Measurements from ENCODE around the gene CDK14. TPM values are rescaled to one million over a fixed set of nuclear protein-coding genes. Genes with fewer than 3 reads are reported as not detected.

CDK14 gene
- polyA plus RNA-seq, 1 donor, result 38.6 TPM

- no peak for DNase-seq
Observed at GRCh38 chr7:90951986-90952954, 356.1 kb downstream of the CDK14 start.

DNA sequence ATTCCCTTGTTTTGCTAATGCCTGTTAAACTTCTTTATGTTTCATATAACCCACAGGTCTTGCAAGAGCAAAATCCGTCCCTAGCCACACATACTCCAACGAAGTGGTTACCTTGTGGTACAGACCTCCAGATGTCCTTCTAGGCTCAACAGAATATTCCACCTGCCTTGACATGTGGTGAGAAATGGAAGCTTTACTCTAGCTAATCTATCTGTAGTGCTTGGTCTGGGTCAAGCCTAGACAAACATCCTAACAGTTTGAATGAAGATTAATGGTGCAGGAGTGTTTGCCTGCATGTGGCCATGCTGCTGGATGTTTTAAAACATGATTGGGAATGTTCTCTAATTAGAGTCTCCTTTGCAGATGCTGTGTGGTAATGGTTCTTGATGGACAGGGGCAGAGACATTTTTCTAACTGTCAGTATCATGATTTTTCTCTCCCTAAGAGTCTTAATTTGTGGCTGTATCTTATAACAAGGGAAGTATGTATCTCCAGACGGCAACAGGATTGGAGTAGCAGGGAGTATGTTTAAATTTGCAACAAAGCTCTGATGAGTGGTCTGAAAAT is 359.6 kb downstream of the CDK14 start:
- DNase-seq, result no peak

DNA sequence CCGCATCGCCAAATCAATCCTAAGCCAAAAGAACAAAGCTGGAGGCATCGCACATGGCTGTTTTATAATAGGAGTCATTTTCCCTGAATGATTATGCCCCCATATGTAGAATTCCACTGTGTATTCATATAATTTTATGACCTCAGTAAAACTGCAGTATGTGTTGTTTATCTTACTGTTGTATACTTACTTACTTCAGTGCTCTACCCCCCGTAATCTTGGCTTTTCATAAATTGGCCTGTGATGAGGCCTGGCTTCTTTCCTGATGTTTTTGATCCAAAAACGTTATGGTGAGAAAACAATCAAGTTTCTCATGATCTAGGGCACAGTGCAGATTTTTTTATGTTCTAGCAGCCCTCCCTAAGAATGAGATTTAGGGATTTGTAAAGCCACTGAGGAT is 361.8 kb downstream of the CDK14 start:
- DNase-seq, result no peak

DNA sequence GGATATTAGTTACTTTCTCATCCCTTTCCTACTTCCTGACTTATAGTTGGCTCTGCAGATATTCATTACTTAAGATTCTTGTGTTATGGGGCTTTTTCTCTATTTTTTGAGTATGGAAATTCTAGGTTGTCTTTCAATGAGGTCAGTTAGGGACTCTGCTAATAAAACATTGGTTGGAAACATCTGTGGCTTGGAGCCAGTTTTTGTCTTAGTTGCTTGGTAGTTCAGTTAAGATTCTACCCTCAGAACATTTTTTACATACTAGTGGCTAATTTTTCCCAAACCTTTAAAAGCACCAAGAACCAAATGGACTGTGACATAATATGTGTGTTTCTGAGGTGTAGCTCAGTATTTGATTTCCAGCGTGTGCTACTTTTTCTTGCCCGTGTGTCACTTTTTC is 362.5 kb downstream of the CDK14 start:
- DNase-seq, result no peak

DNA sequence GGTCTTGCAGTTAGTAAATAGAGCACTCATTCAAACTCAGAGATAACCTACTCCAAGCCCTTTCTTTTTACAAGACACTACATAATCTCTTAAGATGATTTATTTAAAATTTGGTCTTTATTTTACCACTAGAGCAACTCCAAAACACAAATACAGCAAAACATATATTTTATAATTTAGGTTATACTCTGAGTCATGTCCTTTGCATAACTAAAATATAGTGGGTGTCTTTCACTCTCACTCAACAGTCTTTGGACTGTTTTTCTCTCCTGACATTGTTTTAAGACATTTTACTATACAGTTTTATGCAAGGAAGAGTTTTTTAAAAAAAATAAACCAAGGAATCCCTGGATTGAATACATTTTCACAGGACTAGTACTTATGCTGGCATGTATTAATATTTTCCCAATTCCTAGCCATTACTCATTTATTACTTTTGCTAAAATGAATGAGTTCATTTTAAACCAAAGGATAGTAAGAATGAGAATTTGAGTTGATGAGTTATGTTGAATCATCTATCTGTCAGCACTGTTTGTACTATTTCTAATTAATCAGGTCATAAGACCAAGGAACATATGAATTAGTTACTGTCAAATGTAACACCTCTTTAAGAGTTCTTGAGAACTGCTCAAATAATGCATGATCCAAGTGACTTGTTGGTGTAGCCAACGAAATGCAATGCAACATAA is 365.1 kb downstream of the CDK14 start:
- no peak for DNase-seq

- DNase-seq, result no peak
Observed at GRCh38 chr7:90965211-90965610, 369.1 kb downstream of the CDK14 start.

DNA sequence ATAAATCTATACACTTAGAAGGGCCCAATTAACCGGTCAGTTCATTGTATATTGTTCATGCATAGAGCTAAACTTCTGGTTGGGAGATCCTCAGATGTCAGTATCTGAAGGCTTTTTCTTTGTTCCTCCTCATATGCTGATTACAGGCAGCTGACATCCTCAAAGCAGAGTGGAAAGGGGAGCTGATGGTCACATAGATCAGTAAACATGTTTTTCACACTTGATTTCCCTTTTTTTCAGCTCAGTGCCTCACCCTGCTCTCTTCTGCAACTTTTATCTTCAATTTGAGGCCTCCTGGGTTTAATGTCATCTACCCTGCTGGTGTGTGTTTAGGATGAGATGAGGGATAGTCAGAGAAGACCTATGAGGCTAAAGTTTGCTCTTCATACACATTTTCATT is 370.2 kb downstream of the CDK14 start:
- no peak for DNase-seq

DNA sequence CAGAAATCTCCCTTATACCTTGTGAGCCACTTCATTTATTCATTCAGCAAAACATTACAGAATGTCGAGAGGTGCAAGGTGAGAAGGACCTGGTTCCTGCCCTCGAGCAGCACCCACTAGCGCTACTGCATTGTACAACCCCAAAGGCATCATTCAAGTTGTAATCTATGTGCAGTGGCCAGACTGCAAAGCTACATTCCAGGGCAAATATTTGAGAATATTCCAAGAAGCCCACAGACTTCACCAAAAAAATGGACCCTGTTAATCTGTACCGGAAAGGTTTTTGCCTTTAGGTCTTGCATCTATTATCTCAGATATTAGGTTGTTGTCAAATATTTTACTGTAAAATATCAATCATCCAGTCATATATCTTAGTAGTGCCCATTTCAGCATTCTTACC is 372.8 kb downstream of the CDK14 start:
- no peak for DNase-seq

GRCh38 chr7:90972906-90973550 is 376.9 kb downstream of the CDK14 start:
- DNase-seq, result no peak

GRCh38 chr7:90977056-90977455 is 380.9 kb downstream of the CDK14 start:
- no peak for DNase-seq

DNA sequence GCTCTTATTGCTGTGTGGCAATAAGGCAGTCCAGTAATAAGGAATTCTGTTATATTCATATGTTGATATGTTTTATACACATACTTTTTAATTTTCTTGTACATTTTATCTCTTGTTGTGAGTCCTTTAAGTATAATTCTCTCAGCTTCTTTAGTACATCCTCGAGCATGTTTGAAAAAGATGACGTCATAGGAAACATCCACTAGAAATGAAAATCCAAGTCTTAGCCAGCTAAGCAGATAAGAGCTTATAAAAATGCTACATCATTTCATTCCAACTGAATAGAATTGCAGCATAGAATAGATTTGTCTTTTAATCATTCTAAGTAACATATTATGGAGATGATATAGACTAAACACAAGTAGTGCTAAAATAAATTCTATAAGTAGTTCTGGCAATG is 384.4 kb downstream of the CDK14 start:
- no peak for DNase-seq

DNA sequence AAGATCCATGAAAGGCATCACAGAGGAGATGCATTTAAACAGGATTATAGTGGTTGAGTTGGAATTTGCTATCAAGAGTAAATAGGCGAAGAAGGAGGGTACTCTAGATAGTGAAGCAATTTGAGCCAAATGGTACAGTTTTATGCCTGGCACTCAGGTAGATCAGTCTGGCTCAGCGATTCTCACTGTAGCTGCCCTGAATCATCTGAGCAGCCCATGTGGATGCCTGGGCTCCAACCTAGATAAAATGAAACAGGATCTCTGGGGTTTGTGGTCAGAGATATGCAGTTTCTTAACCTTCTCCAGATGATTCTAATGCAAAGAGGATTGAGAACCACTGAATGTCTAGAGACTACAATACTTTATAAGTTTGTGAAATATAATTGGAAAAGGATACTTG is 386.1 kb downstream of the CDK14 start:
- no peak for DNase-seq

- DNase-seq, result no peak
Observed at GRCh38 chr7:90984692-90985091, 388.6 kb downstream of the CDK14 start.

- no peak for DNase-seq
Observed at GRCh38 chr7:90988516-90988915, 392.4 kb downstream of the CDK14 start.

GRCh38 chr7:90988996-90989765 is 393.1 kb downstream of the CDK14 start:
- no peak for DNase-seq

GRCh38 chr7:90994121-90994520 is 398.0 kb downstream of the CDK14 start:
- no peak for DNase-seq

DNA sequence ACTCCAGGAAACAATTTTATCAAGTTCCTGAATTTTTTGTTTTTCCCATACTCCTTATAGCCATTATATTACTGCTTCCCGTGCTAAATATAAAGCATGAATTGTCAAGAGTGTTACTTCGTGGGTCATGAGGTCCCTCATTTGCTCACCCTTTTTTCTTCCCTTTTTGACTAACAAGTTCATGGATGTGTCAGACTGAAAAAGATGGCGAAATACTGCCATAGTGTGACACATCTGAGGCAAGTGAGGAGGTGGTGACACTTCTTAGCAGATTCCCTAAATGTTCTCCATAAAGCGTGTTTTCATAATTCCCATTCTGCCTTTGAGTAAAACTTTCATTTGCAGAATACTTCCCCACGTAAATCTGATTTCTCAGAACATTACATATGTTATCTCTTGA is 398.5 kb downstream of the CDK14 start:
- no peak for DNase-seq

DNA sequence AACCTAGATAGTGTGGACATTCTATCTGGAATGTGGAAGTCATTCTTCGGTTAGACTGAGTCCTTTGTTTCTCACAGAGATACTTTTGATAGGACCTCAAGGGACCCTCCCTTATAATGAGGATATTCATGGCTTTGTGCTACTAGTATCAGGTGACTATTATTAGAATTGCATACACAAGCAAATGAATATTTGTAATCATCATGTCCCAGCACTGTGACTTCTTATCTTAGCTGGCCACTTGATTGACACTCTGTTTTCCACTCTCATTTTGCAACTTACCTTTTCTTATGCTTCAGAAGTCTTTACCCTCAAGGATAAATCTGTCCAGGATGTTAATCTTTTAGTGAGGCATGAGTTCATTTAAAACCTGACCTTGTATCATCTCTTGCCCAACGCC is 399.9 kb downstream of the CDK14 start:
- no peak for DNase-seq

- DNase-seq, result no peak
Observed at GRCh38 chr7:90999989-91000979, 404.2 kb downstream of the CDK14 start.

- no peak for DNase-seq
Observed at GRCh38 chr7:91005024-91005423, 408.9 kb downstream of the CDK14 start.

DNA sequence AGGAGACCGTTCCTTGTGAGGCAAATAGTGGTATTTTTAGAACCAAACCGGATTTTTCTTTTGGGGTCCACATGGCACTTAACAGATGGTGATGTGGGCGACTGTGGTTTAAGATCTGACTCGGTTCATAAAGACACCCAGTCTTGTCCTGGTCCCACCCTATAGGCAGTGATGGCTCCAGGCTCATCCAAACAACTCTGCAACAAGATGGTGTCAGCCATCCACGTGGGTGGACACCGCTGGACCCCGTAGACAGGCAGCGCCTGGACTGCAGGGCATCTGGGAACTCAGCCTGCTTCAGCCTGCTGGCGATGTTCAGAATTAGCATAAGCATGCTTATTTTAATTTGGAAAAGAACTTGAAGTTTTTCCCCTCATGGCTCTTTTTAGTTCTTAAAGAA is 409.7 kb downstream of the CDK14 start:
- no peak for DNase-seq

Data from left kidney (tissue), 2 donors.